GM12873 (cell line): ENCODE results near the gene FCRL3.

Experiments used
- TF ChIP-seq, protein P1 (sequence below): IDR thresholded peaks from 2 replicates; pipeline ENCODE4 v1.5.1; 2012; ENCODE audit warnings: low read depth, mild to moderate bottlenecking, moderate library complexity, low read length, control low read depth; ENCODE audit not compliant: insufficient read depth; ENCODE audit errors: missing control alignments

The FCRL3 gene

DNA sequence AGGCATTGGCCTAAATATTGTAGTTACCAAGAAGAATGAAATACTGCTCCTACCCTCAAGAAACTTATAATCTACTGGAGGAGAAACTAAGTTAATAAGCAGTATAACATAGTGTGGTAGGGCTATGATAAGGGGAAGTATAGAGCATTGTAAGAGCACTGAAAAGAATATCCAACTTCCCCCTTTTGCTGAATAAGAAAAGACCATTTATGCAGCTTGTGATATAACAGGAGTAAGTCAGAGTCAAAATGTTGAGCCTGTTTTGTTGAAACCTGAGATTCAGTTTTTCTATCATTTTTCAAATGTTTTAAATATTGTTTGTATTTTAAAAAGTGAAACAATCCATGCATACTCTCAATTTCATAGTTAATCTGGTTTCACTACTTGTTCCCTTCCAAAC lies 54.4 kb downstream of the FCRL3 start:
- TF ChIP-seq, protein P1, sequence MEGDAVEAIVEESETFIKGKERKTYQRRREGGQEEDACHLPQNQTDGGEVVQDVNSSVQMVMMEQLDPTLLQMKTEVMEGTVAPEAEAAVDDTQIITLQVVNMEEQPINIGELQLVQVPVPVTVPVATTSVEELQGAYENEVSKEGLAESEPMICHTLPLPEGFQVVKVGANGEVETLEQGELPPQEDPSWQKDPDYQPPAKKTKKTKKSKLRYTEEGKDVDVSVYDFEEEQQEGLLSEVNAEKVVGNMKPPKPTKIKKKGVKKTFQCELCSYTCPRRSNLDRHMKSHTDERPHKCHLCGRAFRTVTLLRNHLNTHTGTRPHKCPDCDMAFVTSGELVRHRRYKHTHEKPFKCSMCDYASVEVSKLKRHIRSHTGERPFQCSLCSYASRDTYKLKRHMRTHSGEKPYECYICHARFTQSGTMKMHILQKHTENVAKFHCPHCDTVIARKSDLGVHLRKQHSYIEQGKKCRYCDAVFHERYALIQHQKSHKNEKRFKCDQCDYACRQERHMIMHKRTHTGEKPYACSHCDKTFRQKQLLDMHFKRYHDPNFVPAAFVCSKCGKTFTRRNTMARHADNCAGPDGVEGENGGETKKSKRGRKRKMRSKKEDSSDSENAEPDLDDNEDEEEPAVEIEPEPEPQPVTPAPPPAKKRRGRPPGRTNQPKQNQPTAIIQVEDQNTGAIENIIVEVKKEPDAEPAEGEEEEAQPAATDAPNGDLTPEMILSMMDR = no peak

DNA sequence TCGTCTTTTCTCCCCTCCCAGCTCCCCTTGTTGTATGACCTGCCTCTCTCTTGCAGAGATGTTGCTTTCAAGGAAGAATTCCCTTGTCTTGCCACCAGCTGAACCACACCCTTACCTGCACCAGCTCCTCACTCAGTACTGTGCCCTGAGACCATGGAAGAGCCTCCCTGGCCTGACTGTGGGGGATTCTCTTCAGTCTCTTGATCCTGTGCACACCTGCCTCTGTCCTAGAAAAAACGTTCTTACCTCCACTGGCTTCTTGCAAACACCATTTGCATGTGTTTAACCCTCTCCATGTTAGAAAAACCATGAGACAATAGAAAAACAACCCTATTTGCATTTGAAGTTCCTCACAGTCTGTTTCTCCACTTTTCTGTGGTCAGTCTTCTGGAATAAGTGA lies 59.4 kb downstream of the FCRL3 start:
- TF ChIP-seq, protein P1 = no peak

DNA sequence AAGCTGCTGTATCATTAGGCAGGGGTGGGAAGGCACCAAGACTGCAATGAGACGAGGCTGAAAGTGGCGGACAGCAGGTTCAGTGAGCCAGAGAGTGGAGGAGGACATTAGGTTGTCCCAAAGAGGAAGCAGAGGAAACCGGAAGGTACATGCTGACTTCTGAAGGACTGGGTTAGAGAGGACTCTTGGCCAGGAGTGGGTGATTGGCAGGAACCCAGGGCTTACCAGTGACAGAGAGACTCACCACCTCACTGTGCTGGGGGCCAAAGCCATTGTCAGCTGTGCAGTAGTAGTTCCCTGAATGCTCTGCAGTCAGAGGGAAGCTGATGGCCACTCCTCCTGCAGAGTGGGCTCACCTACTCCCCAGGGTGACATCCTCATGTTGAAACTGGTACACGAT lies 60.8 kb downstream of the FCRL3 start:
- TF ChIP-seq, protein P1 = no peak

DNA sequence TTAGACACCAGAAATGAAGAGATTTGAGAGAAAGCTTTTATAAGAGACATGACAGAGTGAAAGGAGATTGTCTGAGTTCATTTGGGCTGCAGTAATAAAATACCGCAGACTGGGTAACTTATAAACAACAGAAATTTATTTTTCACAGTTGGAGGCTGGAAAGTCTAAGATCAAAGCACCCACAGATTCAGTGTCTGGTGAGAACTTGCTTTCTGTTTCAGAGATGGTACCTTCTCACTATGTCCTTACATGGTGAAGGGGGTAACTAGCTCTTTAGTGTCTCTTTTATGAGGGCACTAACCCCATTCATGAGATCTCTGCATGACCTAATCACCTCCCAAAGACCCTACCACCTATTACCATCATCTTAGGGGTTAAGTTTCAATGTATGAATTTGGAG lies 71.8 kb downstream of the FCRL3 start:
- TF ChIP-seq, protein P1 = no peak
